Inflammatory macrophage treated with lipopolysaccharide for 1 hour (primary cell): ENCODE results near the gene PLXNB3.
A peak's percentile ranks its signal among the peaks of the same experiment; 100 is the strongest.

ENCODE experiments used
- DNase-seq, 2 donors: peaks; one replicate each; pipeline ENCODE4 v3.0.0-alpha.2; 2020 to 2022

PLXNB3 gene

GRCh38 chrX:153818571-153819383, 54.7 kb downstream of the PLXNB3 start:
- DNase-seq = peak in 1 of 2 donors; percentile 11

- DNase-seq = peak; percentile 9 to 53
Measured at GRCh38 chrX:153819384-153820040, 55.5 kb downstream of the PLXNB3 start.

- DNase-seq = no peak
Measured at GRCh38 chrX:153820601-153821000, 56.6 kb downstream of the PLXNB3 start.

- no peak for DNase-seq
Measured at GRCh38 chrX:153821066-153821465, 57.0 kb downstream of the PLXNB3 start.

GRCh38 chrX:153824348-153824747, 60.3 kb downstream of the PLXNB3 start:
- no peak for DNase-seq

GRCh38 chrX:153825042-153825441, 61.0 kb downstream of the PLXNB3 start:
- DNase-seq = no peak
